HepG2 (cell line): ENCODE results near the gene TNFRSF18. TPM values are rescaled to one million over a fixed set of nuclear protein-coding genes. Genes with fewer than 3 reads are reported as not detected.

Source experiments
- ATAC-seq: fragments of 200-7000 bp; cut with Tn5 transposase; 3 replicates; pipeline ENCODE4 v1.9.1; 2020; ENCODE audit warnings: mild to moderate bottlenecking, moderate library complexity
- BruUV-seq: library from RNA; stranded (reverse); fragments of 400-500 nt; replicated peaks from 2 replicates; lab custom pipeline; 2021; lab: Mats Ljungman, UMichigan
- CTCF ChIA-PET: fragments of 300-600 bp; formaldehyde crosslinking; extraction: SDS; loops from one replicate; lab custom pipeline; 2021; ENCODE audit warnings: low total read pairs, inconsistent platforms, low intra/inter-chr PET ratio; lab: Yijun Ruan, JAX
- POLR2A ChIA-PET: fragments of 350-600 bp; sonication (Branson Sonifier 250); formaldehyde crosslinking; loops from one replicate; lab custom pipeline; 2020; ENCODE audit warnings: antibody characterized with exemption, inconsistent platforms; lab: Yijun Ruan, JAX
- DNase-seq: peaks from one replicate; pipeline ENCODE4 v3.0.0-alpha.2; 2015; ENCODE audit warnings: low spot score
- FAIRE-seq: peaks from 3 replicates; lab custom pipeline; 2011; peaks lifted over from hg19 to GRCh38; lab: Jason Lieb, UNC
- H2AFZ ChIP-seq: one replicate; pipeline ENCODE4 v1.6.1; 2011; ENCODE audit warnings: low read length, inconsistent platforms
- H3K27ac ChIP-seq: fragments of 300-600 bp; 3 replicates; pipeline ENCODE4 v1.8.0; 2011; ENCODE audit warnings: mixed run types, mild to moderate bottlenecking, mixed read lengths, low read length, inconsistent platforms; ENCODE audit not compliant: insufficient read depth; ENCODE audit errors: extremely low read length
- H3K27me3 ChIP-seq, 2 experiments: fragments of 200-600 bp in 1 of 2; 2 replicates in 1 of 2; 3 replicates in 1 of 2; pipeline versions ENCODE4 v1.6.0 to v1.8.0; 2011; ENCODE audit warnings: low read length in 2 of 2, mild to moderate bottlenecking in 2 of 2, moderate library complexity in 2 of 2, inconsistent platforms in 1 of 2; ENCODE audit not compliant: insufficient read depth in 2 of 2, control insufficient read depth in 1 of 2
- H3K36me3 ChIP-seq, 2 experiments: fragments of 200-600 bp in 1 of 2; replicated peaks in 1 of 2; 2 replicates in 1 of 2; 3 replicates in 1 of 2; pipeline versions ENCODE4 v1.5.1 to v1.8.0; 2011; ENCODE audit warnings: low read length in 2 of 2, inconsistent platforms in 1 of 2; ENCODE audit not compliant: insufficient read depth in 2 of 2, control insufficient read depth in 1 of 2
- H3K4me1 ChIP-seq: 2 replicates; pipeline ENCODE4 v1.5.1; 2012; ENCODE audit warnings: low read length, inconsistent platforms; ENCODE audit not compliant: insufficient read depth
- H3K4me2 ChIP-seq: 2 replicates; pipeline ENCODE4 v1.6.0; 2011; ENCODE audit warnings: low read depth, low read length, inconsistent platforms
- H3K4me3 ChIP-seq, 3 experiments: fragments of 200-600 bp in 1 of 3; sonication (generic), shearing (Covaris generic) in 1 of 3; replicated peaks in 1 of 3; 2 replicates each; pipeline ENCODE4 v1.5.1; 2011 to 2016; ENCODE audit warnings: low read length in 3 of 3, inconsistent platforms in 2 of 3, low read depth in 2 of 3, mild to moderate bottlenecking in 2 of 3, control low read depth in 1 of 3, mixed read lengths in 1 of 3; ENCODE audit not compliant: insufficient read depth in 1 of 3
- H3K79me2 ChIP-seq: one replicate; pipeline ENCODE4 v1.6.1; 2011; ENCODE audit warnings: low read length, inconsistent platforms; ENCODE audit not compliant: insufficient read depth
- H3K9ac ChIP-seq: 2 replicates; pipeline ENCODE4 v1.6.0; 2011; ENCODE audit warnings: mild to moderate bottlenecking, low read depth, low read length, inconsistent platforms; ENCODE audit not compliant: insufficient read depth
- H3K9me3 ChIP-seq: 2 replicates; pipeline ENCODE4 v1.5.1; 2012; ENCODE audit warnings: mild to moderate bottlenecking, low read length
- H4K20me1 ChIP-seq: 2 replicates; pipeline ENCODE4 v1.6.0; 2011; ENCODE audit warnings: inconsistent platforms, mild to moderate bottlenecking, low read length, moderate library complexity; ENCODE audit not compliant: insufficient read depth
- AGO2 ChIP-seq: fragments of 200-400 bp; formaldehyde crosslinking; optimal IDR thresholded peaks from 2 replicates; pipeline ENCODE3; 2017; ENCODE audit warnings: mild to moderate bottlenecking, low read depth, low read length, moderate library complexity
- ATF1 ChIP-seq: IDR thresholded peaks from 2 replicates; pipeline ENCODE4 v1.6.1; 2016; ENCODE audit warnings: mild to moderate bottlenecking, control low read depth
- FOXA1 ChIP-seq, 2 experiments: fragments of 450-650 bp in 1 of 2; sonication (generic) in 1 of 2; formaldehyde crosslinking in 1 of 2; IDR thresholded peaks; 2 replicates each; pipeline versions ENCODE4 v1.4.0 to v1.6.1; 2016 to 2020; ENCODE audit warnings: missing genetic modification reagents in 1 of 2
- HIVEP1 ChIP-seq: sonication (generic); formaldehyde crosslinking; IDR thresholded peaks from 2 replicates; pipeline ENCODE4 v1.4.0; 2020; ENCODE audit warnings: mild to moderate bottlenecking, missing genetic modification reagents
- ISL2 ChIP-seq: sonication (generic); formaldehyde crosslinking; IDR thresholded peaks from 2 replicates; pipeline ENCODE4 v1.5.0; 2020; ENCODE audit warnings: missing genetic modification reagents
- JARID2 ChIP-seq: sonication (generic); formaldehyde crosslinking; IDR thresholded peaks from 2 replicates; pipeline ENCODE4 v1.8.1; 2023; ENCODE audit warnings: missing genetic modification reagents, inconsistent platforms; ENCODE audit not compliant: insufficient replicate concordance
- MTF2 ChIP-seq: sonication (generic); formaldehyde crosslinking; IDR thresholded peaks from 2 replicates; pipeline ENCODE4 v1.5.0; 2020; ENCODE audit warnings: missing genetic modification reagents, borderline replicate concordance
- NKX3-1 ChIP-seq: sonication (generic); formaldehyde crosslinking; IDR thresholded peaks from 2 replicates; pipeline ENCODE4 v1.5.0; 2020; ENCODE audit warnings: missing genetic modification reagents
- POLR2AphosphoS2 ChIP-seq: IDR thresholded peaks from 2 replicates; pipeline ENCODE4 v1.6.1; 2011; ENCODE audit warnings: low read depth, low read length, improper control_type of control experiment
- RBFOX2 ChIP-seq: fragments of 200-400 bp; formaldehyde crosslinking; IDR thresholded peaks from 2 replicates; pipeline ENCODE4 v1.6.1; 2017; ENCODE audit warnings: low read depth, mild to moderate bottlenecking, low read length
- ZSCAN29 ChIP-seq: sonication (generic); formaldehyde crosslinking; conservative IDR thresholded peaks from 2 replicates; pipeline ENCODE4 v1.4.0; 2020; ENCODE audit warnings: mild to moderate bottlenecking, missing genetic modification reagents
- WGBS: methylation state at CpG from one replicate; pipeline ENCODE4 v1.1.6; 2017; ENCODE audit warnings: low lambda C conversion rate; 5-methylcytosine and 5-hydroxymethylcytosine counted together
- in situ Hi-C: cut with HindIII; loops from 2 replicates; pipeline ENCODE4 v1.10.0; 2017; ENCODE audit warnings: low pct_unique_long_range_greater_than_20kb; ENCODE audit not compliant: extremely low pct_ligation_motif_present
- intact Hi-C: fragments of 100-400 bp; cut with micrococcal nuclease; formaldehyde crosslinking; loops from one replicate; pipeline ENCODE4 v1.10.0; 2022; ENCODE audit not compliant: unreplicated experiment
- polyA plus RNA-seq, 8 experiments: library from polyadenylated mRNA; depleted of rRNA in 3 of 8; stranded (reverse) in 7 of 8; unstranded in 1 of 8; fragments of >200 nt; fragmentation: Illumina TruSeq in 4 of 8; extraction: Trizol in 4 of 8; gene quantifications; 2 replicates each; pipeline versions ENCODE4 v1.2.1 to v1.2.3, GENCODE V29; 2011 to 2016; ENCODE audit warnings: low read depth in 4 of 8, missing spikeins in 1 of 8, mixed read lengths in 1 of 8; ENCODE audit not compliant: insufficient read depth in 1 of 8
- total RNA-seq, 5 experiments: library from RNA; depleted of rRNA; stranded (reverse); fragments of >200 nt; fragmentation: Illumina TruSeq; extraction: Trizol; gene quantifications; 2 replicates each; pipeline ENCODE4 v1.2.3, GENCODE V29; 2016; ENCODE audit warnings: low read depth in 1 of 5
- TF ChIP-seq, protein P1 (sequence below): IDR thresholded peaks from 2 replicates; pipeline ENCODE4 v1.6.1; 2012; ENCODE audit warnings: low read length, improper control_type of control experiment

TNFRSF18 gene
- total and polyA plus RNA-seq, 2 of the 13 experiments (the other 11 are each of a cell fraction or from before 2014, with no cell fraction given), result not detected

DNA sequence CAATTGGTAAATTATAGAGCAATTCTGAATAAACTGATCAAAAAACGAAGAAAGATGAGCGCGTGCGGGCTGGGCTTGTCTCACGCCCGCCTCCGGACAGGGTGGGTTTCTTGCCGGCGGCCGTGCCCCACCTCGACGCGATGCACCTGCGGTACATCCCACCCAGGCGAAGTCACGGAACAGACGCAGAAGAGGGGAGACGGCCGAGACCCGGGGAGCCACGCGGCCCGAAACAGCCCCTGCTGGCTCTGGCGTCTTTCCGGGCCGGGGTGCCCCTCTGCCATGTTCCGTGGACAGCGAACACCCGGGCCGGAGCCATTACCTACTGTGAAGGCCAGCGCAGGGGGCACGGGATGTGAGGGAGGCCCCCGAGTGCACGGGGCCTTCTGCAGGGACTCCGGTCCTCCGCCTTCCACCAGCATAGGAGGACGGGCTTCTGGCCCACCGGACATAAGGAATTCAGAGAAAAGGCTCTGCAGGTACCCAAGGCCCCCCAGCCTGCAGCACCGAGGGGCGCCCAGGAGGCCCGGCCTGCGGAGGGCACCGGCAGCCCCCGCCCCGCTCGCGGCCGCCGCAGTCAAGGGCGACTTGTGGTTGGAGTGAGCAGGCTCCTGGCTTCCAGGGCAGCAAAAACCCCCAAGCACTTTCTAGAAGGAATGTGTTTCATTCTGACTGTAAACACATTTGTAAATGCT is 47.7 kb upstream of the TNFRSF18 start:
- over 99% methylated on average over 36 of the region's 50 CpGs for WGBS
- no TSS peak for BruUV-seq
- POLR2A ChIA-PET, result no interaction called here
- H3K4me2 ChIP-seq, result no peak overlapping the region
- TF ChIP-seq MTF2 (CRISPR knock-in tag) (no peak), RBFOX2 (peak; percentile 48; the same call in 1 of the 2 replicates), AGO2 (peak; percentile 89), ZSCAN29 (CRISPR knock-in tag) (no peak), JARID2 (CRISPR knock-in tag) (no peak), POLR2AphosphoS2 (no peak), HIVEP1 (CRISPR knock-in tag) (no peak), ISL2 (CRISPR knock-in tag) (no peak), ATF1 (no peak), FOXA1 (IDR thresholded peaks at IDR 0.05) (no peak), FOXA1 (CRISPR knock-in tag; IDR thresholded peaks at IDR 0.05) (no peak), NKX3-1 (no peak)
- TF ChIP-seq, protein P1, sequence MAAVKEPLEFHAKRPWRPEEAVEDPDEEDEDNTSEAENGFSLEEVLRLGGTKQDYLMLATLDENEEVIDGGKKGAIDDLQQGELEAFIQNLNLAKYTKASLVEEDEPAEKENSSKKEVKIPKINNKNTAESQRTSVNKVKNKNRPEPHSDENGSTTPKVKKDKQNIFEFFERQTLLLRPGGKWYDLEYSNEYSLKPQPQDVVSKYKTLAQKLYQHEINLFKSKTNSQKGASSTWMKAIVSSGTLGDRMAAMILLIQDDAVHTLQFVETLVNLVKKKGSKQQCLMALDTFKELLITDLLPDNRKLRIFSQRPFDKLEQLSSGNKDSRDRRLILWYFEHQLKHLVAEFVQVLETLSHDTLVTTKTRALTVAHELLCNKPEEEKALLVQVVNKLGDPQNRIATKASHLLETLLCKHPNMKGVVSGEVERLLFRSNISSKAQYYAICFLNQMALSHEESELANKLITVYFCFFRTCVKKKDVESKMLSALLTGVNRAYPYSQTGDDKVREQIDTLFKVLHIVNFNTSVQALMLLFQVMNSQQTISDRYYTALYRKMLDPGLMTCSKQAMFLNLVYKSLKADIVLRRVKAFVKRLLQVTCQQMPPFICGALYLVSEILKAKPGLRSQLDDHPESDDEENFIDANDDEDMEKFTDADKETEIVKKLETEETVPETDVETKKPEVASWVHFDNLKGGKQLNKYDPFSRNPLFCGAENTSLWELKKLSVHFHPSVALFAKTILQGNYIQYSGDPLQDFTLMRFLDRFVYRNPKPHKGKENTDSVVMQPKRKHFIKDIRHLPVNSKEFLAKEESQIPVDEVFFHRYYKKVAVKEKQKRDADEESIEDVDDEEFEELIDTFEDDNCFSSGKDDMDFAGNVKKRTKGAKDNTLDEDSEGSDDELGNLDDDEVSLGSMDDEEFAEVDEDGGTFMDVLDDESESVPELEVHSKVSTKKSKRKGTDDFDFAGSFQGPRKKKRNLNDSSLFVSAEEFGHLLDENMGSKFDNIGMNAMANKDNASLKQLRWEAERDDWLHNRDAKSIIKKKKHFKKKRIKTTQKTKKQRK, result no peak
- H3K27me3 ChIP-seq, result no peaks in the 10 kb centered on the region
- H3K79me2 ChIP-seq, result no peaks in the 10 kb centered on the region
- DNase-seq (no peak), ATAC-seq (no peak), FAIRE-seq (no peak)
- no peak overlapping the region for H2AFZ ChIP-seq
- H3K36me3 ChIP-seq, result peaks cover 10 to 23% of the 10 kb centered on the region in 2 experiments; a peak in 4 of 5 replicates
- intact Hi-C loops (loop anchor here (5.0 kb wide), 1 partner anchor 132 kb away; no protein-coding TSS in a partner anchor), in situ Hi-C loops (no loop called here)
- CTCF ChIA-PET, result interaction anchor here (0.7 kb wide), 1 partner anchor 132 kb away, joined by 3 read pairs; no protein-coding TSS in a partner anchor
- no peaks in the 10 kb centered on the region for H3K9me3 ChIP-seq
- H4K20me1 ChIP-seq, result no peaks in the 10 kb centered on the region
- H3K4me3 ChIP-seq, result no peak overlapping the region
- H3K27ac ChIP-seq, result no peak overlapping the region
- no peak overlapping the region for H3K9ac ChIP-seq
- H3K4me1 ChIP-seq, result no peaks in the 10 kb centered on the region
